Measurements from ENCODE around the gene SLCO2B1.

Gene SLCO2B1

DNA sequence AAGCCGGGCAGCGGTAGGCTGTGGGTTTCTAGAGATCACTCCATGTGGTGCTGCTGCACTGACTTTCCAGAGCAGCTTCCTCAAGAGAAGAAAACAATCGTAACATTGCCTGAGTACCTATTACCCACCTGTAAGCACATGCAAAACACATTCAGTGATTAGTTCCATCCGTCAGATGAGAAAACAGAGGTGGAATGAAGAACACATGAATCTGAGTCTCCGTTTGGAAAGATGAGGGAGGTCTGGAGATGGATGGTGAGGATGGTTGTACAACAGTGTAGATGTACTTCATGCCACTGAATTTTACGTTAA lies 7.5 kb upstream of the SLCO2B1 start:
- H3K9ac ChIP-seq: no peak overlapping the region
- no peak overlapping the region for H3K4me2 ChIP-seq
- H4K20me1 ChIP-seq (ENCODE audit: insufficient read depth): no peaks in the 10 kb centered on the region
- TF ChIP-seq, protein P1, sequence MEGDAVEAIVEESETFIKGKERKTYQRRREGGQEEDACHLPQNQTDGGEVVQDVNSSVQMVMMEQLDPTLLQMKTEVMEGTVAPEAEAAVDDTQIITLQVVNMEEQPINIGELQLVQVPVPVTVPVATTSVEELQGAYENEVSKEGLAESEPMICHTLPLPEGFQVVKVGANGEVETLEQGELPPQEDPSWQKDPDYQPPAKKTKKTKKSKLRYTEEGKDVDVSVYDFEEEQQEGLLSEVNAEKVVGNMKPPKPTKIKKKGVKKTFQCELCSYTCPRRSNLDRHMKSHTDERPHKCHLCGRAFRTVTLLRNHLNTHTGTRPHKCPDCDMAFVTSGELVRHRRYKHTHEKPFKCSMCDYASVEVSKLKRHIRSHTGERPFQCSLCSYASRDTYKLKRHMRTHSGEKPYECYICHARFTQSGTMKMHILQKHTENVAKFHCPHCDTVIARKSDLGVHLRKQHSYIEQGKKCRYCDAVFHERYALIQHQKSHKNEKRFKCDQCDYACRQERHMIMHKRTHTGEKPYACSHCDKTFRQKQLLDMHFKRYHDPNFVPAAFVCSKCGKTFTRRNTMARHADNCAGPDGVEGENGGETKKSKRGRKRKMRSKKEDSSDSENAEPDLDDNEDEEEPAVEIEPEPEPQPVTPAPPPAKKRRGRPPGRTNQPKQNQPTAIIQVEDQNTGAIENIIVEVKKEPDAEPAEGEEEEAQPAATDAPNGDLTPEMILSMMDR (conservative IDR thresholded peaks at IDR 0.05; ENCODE audit: low read depth, low read length): no peak
- H2AFZ ChIP-seq (ENCODE audit: low read depth): peak overlapping the region; percentile 22; the same call in 1 of the 2 replicates
- H3K27me3 ChIP-seq (ENCODE audit: insufficient read depth, low read depth): no peaks in the 10 kb centered on the region
- no peak overlapping the region for H3K4me3 ChIP-seq (IDR thresholded peaks at IDR 0.05; ENCODE audit: insufficient read depth, low read depth, low read length)
- H3K4me1 ChIP-seq (ENCODE audit: low read depth, poor library complexity, severe bottlenecking): no peaks in the 10 kb centered on the region
- H3K79me2 ChIP-seq (ENCODE audit: insufficient read depth, low read depth): no peaks in the 10 kb centered on the region
- H3K27ac ChIP-seq: no peak overlapping the region
- H3K36me3 ChIP-seq (ENCODE audit: insufficient read depth): no peaks in the 10 kb centered on the region

GRCh38 chr11:75144716-75145014 lies 6.2 kb upstream of the SLCO2B1 start:
- no peaks in the 10 kb centered on the region for H3K36me3 ChIP-seq (ENCODE audit: insufficient read depth)
- no peak overlapping the region for H3K4me2 ChIP-seq
- no peak overlapping the region for H3K4me3 ChIP-seq (IDR thresholded peaks at IDR 0.05; ENCODE audit: insufficient read depth, low read depth, low read length)
- no peak overlapping the region for H3K9ac ChIP-seq
- H4K20me1 ChIP-seq (ENCODE audit: insufficient read depth): no peaks in the 10 kb centered on the region
- H2AFZ ChIP-seq (ENCODE audit: low read depth): no peak overlapping the region
- H3K27me3 ChIP-seq (ENCODE audit: insufficient read depth, low read depth): no peaks in the 10 kb centered on the region
- TF ChIP-seq, protein P1 (conservative IDR thresholded peaks at IDR 0.05; ENCODE audit: low read depth, low read length): 0 out of 2 replicates have a peak, but pooled peaks have one; percentile 31
- H3K79me2 ChIP-seq (ENCODE audit: insufficient read depth, low read depth): no peaks in the 10 kb centered on the region
- H3K4me1 ChIP-seq (ENCODE audit: low read depth, poor library complexity, severe bottlenecking): no peaks in the 10 kb centered on the region
- H3K27ac ChIP-seq: no peak overlapping the region

DNA sequence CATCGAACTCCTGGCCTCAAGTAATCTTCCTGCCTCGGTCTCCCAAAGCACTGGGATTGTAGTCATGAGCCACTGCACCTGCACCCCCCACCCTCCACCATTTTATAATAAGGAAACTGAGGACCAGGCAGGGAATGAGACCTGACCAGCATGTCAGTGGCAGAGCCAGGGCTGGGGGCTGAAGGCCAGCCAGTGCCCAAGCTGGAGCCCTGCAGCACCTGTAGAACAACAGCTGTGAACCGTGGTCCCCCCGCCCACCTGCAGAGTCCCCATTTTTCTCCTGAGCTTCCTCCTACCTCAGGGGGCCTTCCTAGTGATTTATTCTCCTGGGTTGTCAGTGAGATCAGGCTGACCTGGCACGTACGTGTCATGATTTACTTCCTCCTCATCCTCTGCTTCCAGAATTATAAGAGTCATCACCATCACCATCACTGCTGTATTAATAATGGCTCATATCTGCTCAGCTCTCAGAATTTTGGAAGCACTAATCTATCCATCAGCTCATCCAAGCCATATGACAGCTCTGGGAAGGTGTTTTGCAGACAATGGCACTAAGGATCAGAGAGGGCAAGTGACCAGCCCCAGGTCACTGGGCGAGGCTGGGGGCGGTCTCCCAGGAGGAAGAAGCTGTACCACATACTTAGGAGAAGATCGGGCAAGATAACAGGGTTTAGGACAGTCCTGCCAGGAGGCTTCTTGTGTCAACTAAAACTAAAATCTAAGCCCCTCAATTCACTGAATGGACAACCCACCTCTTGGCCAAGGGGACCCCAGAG lies 5.5 kb upstream of the SLCO2B1 start:
- H3K4me1 ChIP-seq (ENCODE audit: low read depth, poor library complexity, severe bottlenecking): no peaks in the 10 kb centered on the region
- TF ChIP-seq, protein P1 (conservative IDR thresholded peaks at IDR 0.05; ENCODE audit: low read depth, low read length): no peak
- H2AFZ ChIP-seq (ENCODE audit: low read depth): no peak overlapping the region
- no peaks in the 10 kb centered on the region for H4K20me1 ChIP-seq (ENCODE audit: insufficient read depth)
- H3K9ac ChIP-seq: no peak overlapping the region
- no peaks in the 10 kb centered on the region for H3K27me3 ChIP-seq (ENCODE audit: insufficient read depth, low read depth)
- H3K4me2 ChIP-seq: no peak overlapping the region
- no peak overlapping the region for H3K27ac ChIP-seq
- H3K36me3 ChIP-seq (ENCODE audit: insufficient read depth): no peaks in the 10 kb centered on the region
- no peaks in the 10 kb centered on the region for H3K79me2 ChIP-seq (ENCODE audit: insufficient read depth, low read depth)
- H3K4me3 ChIP-seq (IDR thresholded peaks at IDR 0.05; ENCODE audit: insufficient read depth, low read depth, low read length): no peak overlapping the region

- no peaks in the 10 kb centered on the region for H3K79me2 ChIP-seq (ENCODE audit: insufficient read depth, low read depth)
- no peaks in the 10 kb centered on the region for H3K27me3 ChIP-seq (ENCODE audit: insufficient read depth, low read depth)
- no peak overlapping the region for H3K9ac ChIP-seq
- no peak overlapping the region for H3K4me3 ChIP-seq (IDR thresholded peaks at IDR 0.05; ENCODE audit: insufficient read depth, low read depth, low read length)
- no peaks in the 10 kb centered on the region for H4K20me1 ChIP-seq (ENCODE audit: insufficient read depth)
- no peaks in the 10 kb centered on the region for H3K36me3 ChIP-seq (ENCODE audit: insufficient read depth)
- TF ChIP-seq, protein P1 (conservative IDR thresholded peaks at IDR 0.05; ENCODE audit: low read depth, low read length): no peak
- H3K4me1 ChIP-seq (ENCODE audit: low read depth, poor library complexity, severe bottlenecking): no peaks in the 10 kb centered on the region
- H3K27ac ChIP-seq: no peak overlapping the region
- H3K4me2 ChIP-seq: no peak overlapping the region
- H2AFZ ChIP-seq (ENCODE audit: low read depth): no peak overlapping the region
Observed at GRCh38 chr11:75145972-75146519, 4.9 kb upstream of the SLCO2B1 start.
